Measurements from ENCODE around the gene NFYC.
"Not testable (repeated sequence)": the region's sequence is repeated elsewhere in the genome, so short reads cannot be mapped to it uniquely, and the experiment has no call there.

NFYC gene

DNA sequence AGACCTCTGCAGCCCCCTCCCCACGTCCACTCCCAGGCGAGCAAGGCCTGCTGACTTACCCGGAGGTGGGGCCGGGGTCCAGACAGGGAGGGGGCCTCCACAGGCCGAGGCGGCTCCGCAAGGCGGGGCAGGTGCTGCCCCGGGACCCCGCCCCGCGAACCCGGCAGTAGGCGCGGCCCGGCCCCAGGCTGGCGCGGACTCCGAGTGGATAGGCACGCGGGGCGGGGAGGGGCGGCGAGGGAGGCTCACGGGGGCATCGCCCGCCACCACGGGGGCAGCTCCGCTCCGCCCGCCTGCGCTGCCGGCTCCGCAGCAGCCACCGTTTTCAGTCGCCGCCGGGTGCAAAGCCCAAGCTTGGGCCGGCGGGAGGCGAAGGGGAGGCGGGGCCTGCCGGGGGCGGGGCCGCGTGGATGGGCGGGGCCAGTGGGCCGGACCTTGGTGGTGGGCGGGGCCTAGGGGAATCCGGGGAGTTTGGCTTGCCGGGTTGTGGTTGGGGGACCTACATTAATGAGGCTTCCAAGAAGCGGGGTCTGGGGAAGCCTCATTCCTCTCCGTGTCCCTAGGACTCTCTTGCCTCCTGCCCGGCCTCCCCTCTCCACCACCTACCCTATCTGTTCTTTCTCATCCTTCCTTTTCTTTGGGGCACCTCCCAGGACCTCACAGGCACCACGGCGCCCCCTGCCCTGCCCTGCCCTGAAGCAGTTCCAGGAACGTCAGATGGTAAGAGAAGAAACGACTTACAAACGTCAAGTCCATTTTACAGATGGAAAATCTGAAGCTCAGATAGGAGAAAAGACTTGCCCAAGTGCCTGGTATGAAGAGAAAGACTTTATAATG is 26.0 kb upstream of the NFYC start, which contains the start of gene RIMS3:
Gene RIMS3 (minus strand): TSS at position 348 of the 837 bp plus-strand sequence. CDS start 23,757 bp downstream, outside the sequence.
- peak; percentile 52 to 76 for DNase-seq

DNA sequence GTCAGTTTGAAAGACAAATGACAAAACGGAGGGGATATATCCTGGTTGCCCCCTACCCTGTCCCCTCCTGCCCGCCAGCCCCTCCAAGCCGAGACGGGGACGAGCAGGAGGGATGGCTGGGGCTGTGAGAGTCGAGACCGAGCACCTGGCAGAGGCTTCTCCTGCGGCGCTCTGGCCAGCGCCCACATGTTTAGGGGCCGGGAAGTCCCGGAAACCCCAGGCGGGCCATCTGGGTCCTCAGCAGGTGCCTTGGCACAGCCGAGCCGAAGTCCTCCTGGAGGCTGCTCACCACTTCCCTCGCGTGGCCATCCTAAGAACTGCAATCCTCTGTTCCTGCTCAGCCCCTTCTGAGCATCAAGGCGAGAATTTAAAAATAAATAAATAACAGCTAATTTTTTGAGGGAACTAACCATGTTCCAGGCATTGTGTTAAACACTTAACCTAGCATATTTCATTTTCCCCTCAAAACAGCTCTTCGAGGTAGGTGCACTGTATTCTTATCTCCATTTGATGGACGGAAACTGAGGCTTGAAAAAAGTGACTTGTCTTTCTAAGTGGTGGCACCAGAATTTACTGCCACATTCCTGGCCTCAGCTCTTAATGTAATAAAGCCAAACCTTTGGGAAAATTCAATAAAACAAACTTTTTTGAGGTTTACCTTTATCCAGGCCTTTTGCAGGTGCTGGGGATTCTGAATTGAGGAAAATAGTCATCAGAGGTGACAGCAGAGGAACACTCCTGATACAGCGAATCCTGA is 22.6 kb upstream of the NFYC start:
- peak; percentile 59 to 60 for DNase-seq

DNA sequence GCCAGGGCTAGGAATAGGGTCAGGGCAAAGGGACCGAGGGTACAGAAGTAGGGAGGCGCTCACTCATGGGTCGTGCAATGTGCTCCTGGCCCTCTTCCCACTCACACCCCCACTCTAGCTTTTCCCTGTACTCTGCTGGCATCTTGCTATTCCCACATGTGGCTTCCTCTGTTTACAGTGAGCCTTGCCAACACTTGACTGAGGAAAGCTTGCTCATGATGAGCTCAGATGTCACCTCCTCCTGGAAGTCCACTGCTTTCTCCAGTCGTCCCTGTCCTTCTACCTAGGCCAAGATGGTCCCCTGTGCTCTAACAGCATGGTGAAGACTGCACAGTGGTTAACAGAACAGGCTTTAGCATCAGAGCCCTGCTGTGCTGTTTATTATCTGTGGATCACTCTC is 18.1 kb upstream of the NFYC start:
- DNase-seq, result no peak

DNA sequence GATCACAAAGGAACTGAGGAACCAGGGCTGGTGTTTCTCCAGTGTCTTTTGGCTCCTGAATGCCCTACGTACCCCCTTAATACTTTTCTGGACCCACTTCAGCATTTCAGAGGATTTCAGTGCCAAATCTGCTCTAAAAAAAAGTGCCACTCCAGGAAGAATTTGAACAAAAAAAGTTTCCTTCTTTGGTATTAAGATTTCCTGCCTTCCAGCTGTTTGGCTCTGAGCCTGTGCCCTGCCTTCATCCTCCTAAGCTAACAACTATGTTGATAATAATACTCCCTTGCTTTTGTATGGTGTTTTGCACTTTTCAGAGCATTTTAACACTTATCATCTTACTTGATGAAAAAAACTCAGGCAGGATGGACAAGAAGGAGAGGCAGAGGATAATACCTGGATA is 15.0 kb upstream of the NFYC start:
- no peak for DNase-seq

DNA sequence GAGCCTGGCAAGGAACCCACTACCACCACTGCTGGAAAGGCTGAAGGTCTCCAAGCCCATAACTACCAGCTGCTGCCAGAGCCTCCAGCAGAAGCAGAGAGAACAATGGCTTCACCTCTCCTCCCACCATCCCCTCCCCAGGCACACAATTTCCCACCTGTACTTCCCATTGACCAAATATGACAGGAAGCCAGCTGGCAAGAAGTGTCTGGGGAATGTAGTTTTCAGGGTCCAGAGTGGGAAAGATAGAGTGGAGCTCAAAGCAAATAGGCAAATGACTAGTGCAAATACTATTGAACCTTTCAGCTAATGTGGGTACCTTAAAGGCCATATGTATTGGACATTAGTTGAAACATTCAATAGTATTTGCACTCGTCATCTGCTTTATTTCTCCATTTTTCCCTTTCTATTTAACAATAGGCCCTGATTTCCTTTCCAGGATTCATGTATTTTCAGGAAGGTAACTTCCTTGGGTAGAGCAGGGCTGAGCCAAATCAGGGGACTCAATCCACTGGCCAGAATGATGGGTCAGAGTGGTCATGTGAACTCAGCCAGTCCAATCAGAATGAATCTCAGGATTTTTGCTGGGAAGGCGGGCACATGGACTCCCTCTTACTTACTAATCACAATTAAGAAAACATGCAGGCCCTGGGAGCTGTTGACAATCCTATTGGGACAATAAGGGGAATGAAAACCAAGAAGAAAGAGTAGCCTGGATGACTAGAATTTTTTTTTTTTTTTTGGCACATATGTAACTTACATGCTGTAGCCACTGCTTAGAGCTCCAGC is 12.1 kb upstream of the NFYC start:
- no peak for DNase-seq

DNA sequence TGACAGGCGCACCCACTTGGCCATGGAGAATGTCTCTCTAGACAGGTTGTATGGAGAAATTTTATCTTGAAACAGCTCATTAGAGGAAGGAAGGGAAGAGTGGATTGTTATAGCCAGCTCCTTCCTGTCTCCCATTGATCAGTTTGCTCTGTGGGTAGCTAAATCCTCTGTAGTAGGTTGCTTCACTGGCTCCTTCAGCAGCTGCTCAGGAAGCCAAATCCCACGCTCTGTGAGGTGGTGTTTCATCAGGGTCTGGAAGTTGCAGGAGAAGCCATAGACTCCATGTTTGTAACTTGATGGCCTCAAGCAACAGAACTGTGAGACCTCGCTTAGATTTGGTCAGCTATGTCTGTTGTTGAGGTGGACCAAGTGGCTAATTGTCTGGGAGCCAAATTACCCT is 6.8 kb upstream of the NFYC start:
- peak; percentile 29 to 48 for DNase-seq

GRCh38 chr1:40687059-40687458 is 4.4 kb upstream of the NFYC start:
- DNase-seq, result no peak

- DNase-seq, result no peak
Measured at GRCh38 chr1:40687661-40688060, 3.8 kb upstream of the NFYC start.

DNA sequence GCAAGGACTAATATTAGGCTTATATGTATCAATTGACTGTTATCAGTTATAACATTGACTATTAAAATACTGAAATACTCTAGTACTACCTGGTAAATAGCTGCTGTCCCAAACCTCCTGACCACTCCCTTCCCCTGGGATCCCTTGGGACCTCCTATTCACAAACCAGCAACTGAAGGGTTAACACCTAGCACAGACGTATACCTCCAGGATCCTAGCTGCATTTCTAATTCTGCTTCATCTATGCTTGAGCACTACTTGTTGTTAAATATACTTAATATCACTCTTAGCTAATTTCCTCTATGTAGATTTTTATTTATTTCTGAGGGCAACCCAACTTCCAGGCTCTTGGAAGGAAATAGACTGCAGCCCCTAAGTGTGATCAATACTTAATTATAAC is 1.8 kb upstream of the NFYC start:
- no peak for DNase-seq

GRCh38 chr1:40690771-40691537 is 550 bp upstream of the NFYC start:
- DNase-seq, result no peak

GRCh38 chr1:40692429-40692895 is 958 bp downstream of the NFYC start:
- no peak for DNase-seq

DNA sequence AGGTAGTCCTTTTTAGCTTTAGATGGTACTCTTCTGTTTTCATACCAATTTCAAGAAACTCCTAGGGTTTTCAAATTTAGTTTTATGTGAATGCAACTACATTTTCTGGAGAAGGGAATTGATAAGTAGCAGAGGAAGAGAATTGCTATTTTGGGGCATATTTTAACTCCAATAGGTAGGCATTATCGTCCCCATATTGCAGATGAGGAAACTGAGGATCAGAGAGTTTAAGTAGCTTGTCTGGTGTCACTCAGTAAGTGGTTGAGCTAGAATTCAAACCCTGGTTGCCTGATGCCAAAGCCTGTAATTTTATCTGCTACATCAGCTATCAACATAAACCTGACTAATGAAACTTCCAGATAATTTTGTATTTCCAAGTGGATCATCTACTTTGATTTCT is 1.9 kb downstream of the NFYC start:
- no peak for DNase-seq

GRCh38 chr1:40694353-40694874 is 2.9 kb downstream of the NFYC start:
- DNase-seq, result no peak

DNA sequence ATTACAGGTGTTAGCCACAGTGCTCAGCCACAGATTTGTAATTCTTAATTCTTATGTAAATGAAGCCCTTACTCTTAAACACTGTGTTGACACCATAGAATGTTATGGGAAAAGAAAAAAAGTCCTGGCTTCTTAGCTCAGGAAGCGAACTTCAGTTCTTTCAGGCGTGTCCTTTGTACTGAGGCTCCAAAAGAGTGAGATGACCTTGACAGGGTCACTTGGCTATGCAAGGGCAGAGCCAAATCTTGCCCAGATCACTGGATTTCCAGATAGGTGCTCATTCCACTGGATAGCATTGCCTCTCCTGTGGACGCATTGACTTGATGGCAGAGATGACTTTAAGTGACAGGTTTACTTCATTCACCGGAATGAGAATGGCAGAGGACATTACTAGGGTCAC is 4.8 kb downstream of the NFYC start:
- DNase-seq, result no peak

DNA sequence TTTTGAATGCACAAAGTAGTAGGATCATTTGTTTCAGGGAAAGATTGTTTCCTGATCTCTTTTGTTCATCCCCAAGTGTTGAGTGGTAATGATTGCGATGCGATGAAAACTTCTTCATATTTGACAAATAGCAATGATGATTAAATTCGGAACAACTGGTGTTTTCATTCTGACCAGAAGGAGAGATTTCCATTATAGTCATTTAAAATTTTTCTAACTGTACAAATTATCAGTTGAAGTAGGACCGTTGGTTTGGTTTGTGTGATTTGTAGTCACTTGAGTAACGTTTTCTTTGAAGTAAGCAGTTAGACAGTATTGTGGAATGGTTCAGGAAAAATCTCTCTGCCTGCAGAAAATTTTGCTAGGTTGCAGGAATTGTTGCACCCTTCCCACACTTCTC is 5.9 kb downstream of the NFYC start:
- DNase-seq, result no peak

- DNase-seq, result no peak
Measured at GRCh38 chr1:40699787-40700186, 8.3 kb downstream of the NFYC start.

- DNase-seq, result no peak
Measured at GRCh38 chr1:40701684-40702083, 10.2 kb downstream of the NFYC start.

- DNase-seq, result not testable (repeated sequence)
Measured at GRCh38 chr1:40702810-40703209, 11.3 kb downstream of the NFYC start.

GRCh38 chr1:40703316-40703715 is 11.8 kb downstream of the NFYC start:
- peak; percentile 24 to 25 for DNase-seq

- no peak for DNase-seq
Measured at GRCh38 chr1:40704817-40705733, 13.6 kb downstream of the NFYC start.

- no peak for DNase-seq
Measured at GRCh38 chr1:40706626-40707025, 15.1 kb downstream of the NFYC start.

Data from AML-193 (cell line).